GM21717 (cell line): ENCODE results near the gene OXSR1.
"Not testable (repeated sequence)": the region's sequence is repeated elsewhere in the genome, so short reads cannot be mapped to it uniquely, and the experiment has no call there.

ENCODE experiments used
- ATAC-seq: cut with Tn5 transposase; IDR thresholded peaks from one replicate; pipeline ENCODE4 v1.9.1; 2021; ENCODE audit warnings: mild to moderate bottlenecking, moderate library complexity; ENCODE audit not compliant: unreplicated experiment

Gene OXSR1

DNA sequence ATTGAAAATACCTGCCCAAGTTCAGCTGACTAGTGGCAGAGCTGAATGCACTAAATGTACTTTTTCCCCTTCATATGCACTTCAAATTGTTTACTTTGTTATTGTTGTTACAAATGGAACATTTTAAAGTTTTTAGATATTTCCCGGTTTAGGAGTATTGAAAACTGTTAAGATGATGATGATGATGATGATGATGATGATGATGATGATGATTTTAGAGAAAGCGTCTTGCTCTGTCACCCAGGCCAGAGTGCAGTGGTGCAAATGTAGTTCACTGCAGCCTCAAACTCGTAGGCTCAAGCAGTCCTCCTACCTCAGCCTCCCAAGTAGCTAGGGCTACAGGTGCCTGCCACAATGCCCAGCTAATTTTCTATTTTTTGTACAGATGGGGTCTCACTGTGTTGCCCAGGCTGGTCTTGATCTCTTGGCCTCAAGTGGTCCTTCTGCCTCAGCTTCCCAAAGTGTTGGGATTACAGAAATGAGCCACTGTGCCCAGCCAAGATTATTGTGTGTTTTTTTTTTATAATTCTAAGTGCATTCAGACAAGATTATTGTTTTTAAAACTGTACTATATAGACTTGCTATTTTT lies 54.4 kb downstream of the OXSR1 start:
- no peak for ATAC-seq

GRCh38 chr3:38221005-38221404 lies 55.7 kb downstream of the OXSR1 start:
- ATAC-seq = no peak

GRCh38 chr3:38222032-38222634 lies 56.8 kb downstream of the OXSR1 start:
- ATAC-seq = no peak

DNA sequence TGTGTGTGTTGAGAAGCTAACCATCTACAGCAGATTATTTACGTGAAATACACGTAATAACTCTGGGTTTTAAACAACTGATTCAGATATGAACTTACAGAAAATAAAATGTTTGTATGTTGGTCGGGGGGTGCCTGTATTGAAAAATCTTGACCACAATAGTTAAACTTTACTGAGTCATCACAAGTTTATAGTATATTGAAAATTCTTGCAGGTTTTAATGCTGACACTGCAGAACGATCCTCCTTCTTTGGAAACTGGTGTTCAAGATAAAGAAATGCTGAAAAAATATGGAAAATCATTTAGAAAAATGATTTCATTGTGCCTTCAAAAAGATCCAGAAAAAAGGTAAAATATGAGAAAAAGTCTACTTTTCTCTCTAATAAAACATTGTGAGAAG lies 59.0 kb downstream of the OXSR1 start:
- no peak for ATAC-seq

- ATAC-seq = no peak
Observed at GRCh38 chr3:38226273-38226672, 60.9 kb downstream of the OXSR1 start.

DNA sequence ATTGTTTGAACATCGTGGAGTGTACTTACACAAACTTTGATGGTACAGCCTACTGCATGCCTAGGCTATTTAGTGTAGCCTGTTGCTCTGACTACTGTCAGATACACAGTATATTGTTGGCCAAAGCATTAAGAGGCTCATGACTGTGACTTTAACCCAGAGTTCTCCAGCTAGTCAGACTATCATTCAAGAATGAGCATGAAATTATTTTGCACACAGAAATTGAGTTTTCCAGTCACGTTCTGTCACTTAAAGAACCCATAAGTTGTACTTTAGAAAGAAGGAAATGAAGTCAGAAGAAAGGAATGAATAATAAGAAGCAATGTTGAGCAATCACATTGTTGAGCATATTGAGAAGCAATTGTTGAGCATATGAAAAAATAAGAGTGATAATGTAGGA lies 62.7 kb downstream of the OXSR1 start:
- ATAC-seq = no peak

GRCh38 chr3:38229036-38229435 lies 63.7 kb downstream of the OXSR1 start:
- ATAC-seq = no peak

- ATAC-seq = peak; percentile 61
Observed at GRCh38 chr3:38232701-38233100, 67.4 kb downstream of the OXSR1 start.

DNA sequence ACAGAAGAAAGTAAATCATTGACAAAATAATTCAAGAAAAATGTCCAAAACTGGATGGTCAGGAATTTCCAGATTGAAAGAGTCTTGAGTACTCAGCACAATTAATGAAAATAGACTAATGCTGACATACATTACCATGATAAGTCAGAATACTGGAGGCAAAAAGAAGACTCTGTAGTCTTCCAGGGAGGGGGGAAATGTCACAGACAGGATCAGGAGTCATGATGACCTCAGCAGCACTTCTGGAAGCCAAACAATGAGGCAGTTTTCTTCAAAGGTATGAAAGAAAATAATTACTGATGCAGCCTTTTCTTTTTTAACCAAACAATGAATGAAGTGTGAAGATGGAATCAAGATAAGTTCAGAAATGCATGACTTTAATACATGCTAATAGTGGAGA lies 70.1 kb downstream of the OXSR1 start:
- ATAC-seq = no peak

DNA sequence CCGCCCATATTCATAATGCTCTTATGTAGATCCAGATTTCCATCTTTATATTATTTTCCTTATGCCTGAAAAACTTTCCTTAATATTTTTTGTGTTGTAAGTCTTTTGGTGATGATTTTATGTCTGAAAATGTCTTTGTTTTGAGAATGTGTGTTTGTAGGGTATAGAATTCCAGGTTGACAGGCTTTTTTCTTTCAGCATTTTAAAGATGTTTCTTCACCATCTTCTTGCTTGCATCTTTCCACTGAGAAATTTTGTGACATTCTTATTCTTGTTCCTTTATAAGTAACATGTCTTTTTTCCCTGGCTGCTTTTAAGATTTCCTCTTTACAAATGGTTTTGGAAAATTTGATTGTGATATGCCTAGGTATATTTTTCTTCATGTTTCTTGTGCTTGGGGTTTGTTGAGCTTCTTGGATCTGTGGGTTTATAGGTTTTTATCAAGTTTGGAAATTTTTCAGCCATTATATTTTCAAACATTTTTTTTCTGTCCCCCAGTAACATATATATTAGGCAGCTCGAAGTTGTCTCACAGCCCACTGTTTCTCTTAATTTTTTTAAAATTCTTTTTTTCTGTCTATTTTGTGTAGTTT lies 73.2 kb downstream of the OXSR1 start:
- no peak for ATAC-seq

- not testable (repeated sequence) for ATAC-seq
Observed at GRCh38 chr3:38242812-38243211, 77.5 kb downstream of the OXSR1 start.

DNA sequence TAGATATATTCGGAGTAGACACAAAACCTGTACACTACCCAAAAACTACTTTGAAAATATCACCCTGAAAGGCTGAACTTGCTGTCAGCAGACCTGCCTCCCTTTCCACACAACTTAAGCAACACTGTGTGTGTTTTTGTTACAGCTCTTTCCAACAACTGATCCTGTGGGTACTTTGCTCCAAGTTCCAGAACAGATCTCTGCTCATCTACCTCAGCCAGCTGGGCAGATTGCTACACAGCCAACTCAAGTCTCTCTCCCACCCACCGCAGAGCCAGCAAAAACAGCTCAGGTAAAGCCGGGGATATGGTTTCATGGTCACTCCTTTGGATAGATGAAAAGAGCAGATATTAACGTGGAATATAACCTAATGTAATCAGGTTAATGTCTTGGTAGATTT lies 80.6 kb downstream of the OXSR1 start:
- no peak for ATAC-seq

- ATAC-seq = no peak
Observed at GRCh38 chr3:38247366-38248035, 82.2 kb downstream of the OXSR1 start.

DNA sequence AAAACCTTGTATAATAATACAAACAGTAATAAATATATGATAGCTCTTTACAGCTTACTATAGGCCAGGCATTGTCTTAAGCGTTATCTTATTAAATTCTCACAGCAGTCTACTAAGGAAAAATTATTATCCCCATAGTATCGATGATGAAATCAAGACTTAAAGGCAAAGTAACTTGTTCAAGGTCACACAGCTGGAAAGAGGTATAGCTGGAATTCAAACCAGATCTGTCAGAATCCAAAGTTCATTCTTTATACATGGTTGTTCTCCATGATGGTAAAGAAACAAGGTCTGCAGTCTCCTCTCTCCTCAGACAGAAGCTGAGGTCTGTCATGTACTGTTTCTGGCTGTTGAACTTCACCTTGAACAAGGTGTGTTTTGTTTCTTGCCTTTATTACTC lies 84.9 kb downstream of the OXSR1 start:
- ATAC-seq = no peak

DNA sequence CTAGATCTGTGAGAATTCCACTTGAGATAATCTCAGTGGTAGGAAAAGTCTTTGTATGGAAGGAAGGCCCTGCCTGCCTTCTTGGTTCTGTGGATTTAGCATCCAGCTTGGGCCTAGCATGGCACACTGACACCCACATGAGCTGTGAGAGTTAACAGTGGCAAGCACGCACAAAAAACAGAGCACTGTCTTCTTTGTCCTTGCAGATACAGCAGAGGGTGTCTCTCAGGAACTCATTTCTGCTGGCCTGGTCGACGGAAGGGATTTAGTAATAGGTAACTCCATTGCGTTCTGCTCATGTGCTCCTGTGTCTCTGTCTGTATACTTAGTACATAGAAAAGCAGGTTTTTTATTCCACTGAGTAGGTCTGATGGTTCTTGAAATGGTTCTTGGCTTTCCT lies 85.9 kb downstream of the OXSR1 start:
- no peak for ATAC-seq

DNA sequence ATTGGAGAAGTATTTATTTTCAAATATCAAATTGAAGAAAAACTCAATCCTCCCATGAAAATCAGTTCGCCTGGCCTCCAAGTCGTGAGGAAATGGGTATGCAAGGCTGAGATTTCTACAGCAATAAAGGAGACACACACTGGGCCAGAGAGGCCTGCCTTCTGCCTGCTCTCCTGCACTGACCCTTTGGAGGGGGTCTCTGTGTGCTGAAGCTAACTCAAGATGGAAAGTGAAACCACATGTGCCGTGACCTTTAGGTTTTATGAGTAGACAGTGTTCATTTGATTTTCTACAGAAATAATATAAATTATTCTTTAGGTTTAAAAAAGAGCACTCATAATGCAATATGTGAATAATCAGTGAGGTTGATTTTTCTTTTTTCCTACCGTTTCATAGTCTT lies 88.4 kb downstream of the OXSR1 start:
- no peak for ATAC-seq

GRCh38 chr3:38254872-38255271 lies 89.5 kb downstream of the OXSR1 start:
- no peak for ATAC-seq

DNA sequence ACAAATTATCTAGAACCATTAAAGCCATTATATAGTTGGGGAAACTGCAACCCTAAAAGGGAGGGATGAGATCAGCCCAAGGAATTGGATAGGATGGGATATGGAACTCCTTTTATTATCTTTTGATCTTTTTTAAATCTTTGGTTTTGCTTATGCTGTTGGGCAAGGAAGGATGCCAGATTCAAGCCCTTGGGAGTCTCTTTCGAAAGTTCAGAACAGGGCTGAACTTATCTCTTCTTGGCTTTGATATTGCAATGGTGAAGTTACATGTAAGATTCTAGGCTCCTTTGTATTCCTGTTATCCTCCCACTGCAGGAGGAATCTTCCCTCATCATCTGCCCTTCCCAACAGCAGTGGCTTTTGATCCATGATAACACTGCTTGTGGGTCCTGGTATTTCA lies 90.3 kb downstream of the OXSR1 start:
- ATAC-seq = no peak

DNA sequence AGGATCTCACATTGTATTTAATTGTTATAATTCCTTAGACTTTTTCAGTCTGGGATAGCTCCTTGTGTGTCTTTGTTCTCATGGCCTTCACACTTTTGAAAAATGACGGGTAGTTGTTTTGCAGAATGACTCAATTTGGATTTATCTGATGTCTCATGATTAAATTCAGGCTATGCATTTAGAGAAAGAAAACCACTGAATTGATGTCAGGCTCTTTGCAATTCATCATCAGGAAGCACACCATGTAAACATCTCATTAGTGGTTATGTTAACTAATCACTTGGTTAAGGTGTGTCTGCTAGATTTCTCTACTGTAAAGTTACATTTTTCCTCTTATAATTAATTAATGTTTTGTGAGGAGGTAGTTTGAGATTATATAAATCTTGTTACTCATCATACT lies 92.2 kb downstream of the OXSR1 start:
- no peak for ATAC-seq

GRCh38 chr3:38260474-38260873 lies 95.1 kb downstream of the OXSR1 start:
- no peak for ATAC-seq

DNA sequence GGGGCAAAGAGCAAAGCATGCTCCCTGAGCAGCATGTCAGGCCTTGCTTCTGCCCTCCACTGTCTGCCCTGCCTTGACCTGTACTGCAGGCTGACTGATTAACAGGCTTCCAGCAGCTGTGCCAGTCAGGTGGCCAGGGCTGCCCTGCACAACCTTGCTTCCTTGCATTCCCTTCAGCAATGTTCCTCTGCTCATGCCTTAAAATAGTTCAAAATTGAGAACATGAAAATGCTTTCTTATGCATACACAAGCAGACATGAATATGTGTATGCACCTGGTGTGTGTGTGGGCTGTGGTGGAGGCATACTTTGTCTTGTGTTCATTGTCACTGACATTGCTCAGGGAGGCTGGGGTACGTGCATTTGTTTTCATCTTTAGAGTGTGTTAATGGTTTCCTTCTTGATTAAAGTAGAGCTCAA lies 99.0 kb downstream of the OXSR1 start:
- no peak for ATAC-seq

DNA sequence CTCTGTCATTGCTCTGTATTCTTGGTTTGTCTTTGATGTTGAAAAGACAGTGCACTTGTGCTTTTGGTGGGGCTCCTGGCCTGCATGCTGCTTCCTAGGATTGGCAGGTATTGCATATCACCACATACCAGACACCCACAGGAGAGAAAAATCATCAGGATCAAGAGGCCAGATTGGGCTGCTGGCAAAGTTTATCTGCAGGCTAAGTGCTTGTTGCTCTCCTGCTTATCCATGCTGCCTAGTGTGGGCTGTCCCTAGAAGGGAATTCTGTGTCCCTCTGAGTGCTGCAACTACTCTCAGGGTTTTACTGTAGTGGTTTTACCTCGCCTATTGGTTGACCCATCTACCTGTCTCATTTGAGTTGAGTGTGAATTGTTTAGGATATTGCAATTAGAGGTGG lies 99.4 kb downstream of the OXSR1 start:
- ATAC-seq = no peak
